ENCODE measurements around the gene TSHR. TPM values are rescaled to one million over a fixed set of nuclear protein-coding genes. Genes with fewer than 3 reads are reported as not detected.

TSHR gene
- total RNA-seq, 2 experiments from 2014 or later: not detected

- no peak overlapping the region for H3K27ac Mint-ChIP-seq
- ATAC-seq (ENCODE audit: poor library complexity) (no peak), DNase-seq (no peak)
- Histone ChIP-seq H3K4me3 (ENCODE audit: low read length) (no peak overlapping the region), H3K27me3 (ENCODE audit: control insufficient read depth in 1 of 2, insufficient read depth in 2 of 2, low read length in 2 of 2) (no peaks in the 10 kb centered on the region), H3K4me1 (ENCODE audit: insufficient read depth, low read length) (no peaks in the 10 kb centered on the region), H3K36me3 (ENCODE audit: insufficient read depth, low read length) (peaks cover 39% of the 10 kb centered on the region), H3K9me3 (ENCODE audit: control insufficient read depth in 1 of 2, insufficient read depth in 1 of 2, low read length in 2 of 2) (no peaks in the 10 kb centered on the region), H3K27ac (ENCODE audit: low read depth in 1 of 2, low read length in 2 of 2) (no peak overlapping the region)
- H3K4me1 Mint-ChIP-seq (ENCODE audit: low read depth): peaks cover 27% of the 10 kb centered on the region
- ChIA-PET POLR2A (interaction anchor here (0.6 to 1.5 kb wide), 4 partner anchors 8 to 39 kb away, joined by 3 to 5 read pairs (median 4); no protein-coding TSS in a partner anchor), CTCF (interaction anchor here (0.8 to 1.7 kb wide), 3 partner anchors 8 to 13 kb away, joined by 3 to 5 read pairs (median 3); no protein-coding TSS in a partner anchor)
- no peaks in the 10 kb centered on the region for H3K9me3 Mint-ChIP-seq
- peaks cover 48% of the 10 kb centered on the region for H3K36me3 Mint-ChIP-seq (ENCODE audit: low read depth)
- intact Hi-C loops (cut with DNase I, micrococcal nuclease): no loop called here
- TF ChIP-seq, protein P1, sequence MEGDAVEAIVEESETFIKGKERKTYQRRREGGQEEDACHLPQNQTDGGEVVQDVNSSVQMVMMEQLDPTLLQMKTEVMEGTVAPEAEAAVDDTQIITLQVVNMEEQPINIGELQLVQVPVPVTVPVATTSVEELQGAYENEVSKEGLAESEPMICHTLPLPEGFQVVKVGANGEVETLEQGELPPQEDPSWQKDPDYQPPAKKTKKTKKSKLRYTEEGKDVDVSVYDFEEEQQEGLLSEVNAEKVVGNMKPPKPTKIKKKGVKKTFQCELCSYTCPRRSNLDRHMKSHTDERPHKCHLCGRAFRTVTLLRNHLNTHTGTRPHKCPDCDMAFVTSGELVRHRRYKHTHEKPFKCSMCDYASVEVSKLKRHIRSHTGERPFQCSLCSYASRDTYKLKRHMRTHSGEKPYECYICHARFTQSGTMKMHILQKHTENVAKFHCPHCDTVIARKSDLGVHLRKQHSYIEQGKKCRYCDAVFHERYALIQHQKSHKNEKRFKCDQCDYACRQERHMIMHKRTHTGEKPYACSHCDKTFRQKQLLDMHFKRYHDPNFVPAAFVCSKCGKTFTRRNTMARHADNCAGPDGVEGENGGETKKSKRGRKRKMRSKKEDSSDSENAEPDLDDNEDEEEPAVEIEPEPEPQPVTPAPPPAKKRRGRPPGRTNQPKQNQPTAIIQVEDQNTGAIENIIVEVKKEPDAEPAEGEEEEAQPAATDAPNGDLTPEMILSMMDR (IDR thresholded peaks at IDR 0.05): no peak
- no peak overlapping the region for H3K4me3 Mint-ChIP-seq
- H3K27me3 Mint-ChIP-seq: no peaks in the 10 kb centered on the region
Measured at GRCh38 chr14:81179631-81180030, 224.2 kb downstream of the TSHR start.

DNA sequence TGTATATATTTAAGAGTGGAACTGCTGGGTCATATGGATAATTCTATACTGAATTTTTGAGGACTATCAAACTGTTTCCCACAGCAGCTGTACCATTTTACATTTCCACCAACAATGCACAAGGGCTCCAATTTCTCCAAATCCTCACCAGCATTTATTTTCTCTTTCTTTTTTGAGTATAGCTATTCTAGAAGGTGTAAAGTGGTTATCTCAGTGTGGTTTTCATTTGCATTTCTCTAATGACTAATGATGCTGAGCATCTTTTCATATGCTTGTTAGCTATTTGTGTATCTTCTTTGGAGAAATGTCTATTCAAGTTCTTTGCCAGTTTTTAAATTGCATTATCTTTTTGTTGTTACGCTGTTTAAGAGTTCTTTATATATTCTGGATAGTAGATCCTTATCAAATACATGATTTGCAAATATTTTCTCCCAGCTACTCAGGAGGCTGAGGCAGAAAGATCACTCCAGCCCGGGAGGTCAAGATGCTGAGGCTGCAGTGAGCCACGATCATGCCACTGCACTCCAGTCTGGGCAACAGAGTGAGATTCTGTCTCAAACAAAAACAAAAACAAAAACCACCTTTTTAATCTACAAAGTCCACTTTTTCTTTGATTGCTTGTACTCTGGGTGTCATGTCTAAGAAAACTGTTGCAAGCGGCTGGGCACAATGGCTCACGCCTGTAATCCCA, 232.6 kb downstream of the TSHR start:
- H3K27me3 ChIP-seq (ENCODE audit: control insufficient read depth in 1 of 2, insufficient read depth in 2 of 2, low read length in 2 of 2): no peaks in the 10 kb centered on the region
- Mint-ChIP-seq H3K27ac (no peak overlapping the region), H3K4me3 (no peak overlapping the region), H3K36me3 (ENCODE audit: low read depth) (peaks cover 75% of the 10 kb centered on the region), H3K4me1 (ENCODE audit: low read depth) (peaks cover 48% of the 10 kb centered on the region), H3K9me3 (no peaks in the 10 kb centered on the region), H3K27me3 (no peaks in the 10 kb centered on the region)
- POLR2A ChIA-PET: interaction anchor here (1.2 to 2.1 kb wide), 3 partner anchors 8 to 33 kb away, joined by 4 to 9 read pairs (median 7); partner anchors contain the start of gene GTF2A1
- H3K9me3 ChIP-seq (ENCODE audit: control insufficient read depth in 1 of 2, insufficient read depth in 1 of 2, low read length in 2 of 2): no peaks in the 10 kb centered on the region
- CTCF ChIA-PET: interaction anchor here (1.3 kb wide), 1 partner anchor 15 kb away, joined by 3 read pairs; no protein-coding TSS in a partner anchor
- H3K27ac ChIP-seq (ENCODE audit: low read depth in 1 of 2, low read length in 2 of 2): no peak overlapping the region
- peaks cover 7% of the 10 kb centered on the region for H3K4me1 ChIP-seq (ENCODE audit: insufficient read depth, low read length)
- TF ChIP-seq, protein P1 (IDR thresholded peaks at IDR 0.05): no peak
- peaks cover 64% of the 10 kb centered on the region for H3K36me3 ChIP-seq (ENCODE audit: insufficient read depth, low read length)
- H3K4me3 ChIP-seq (ENCODE audit: low read length): no peak overlapping the region
- ATAC-seq (ENCODE audit: poor library complexity): no peak
- DNase-seq: no peak
- intact Hi-C loops (cut with DNase I, micrococcal nuclease): no loop called here

DNA sequence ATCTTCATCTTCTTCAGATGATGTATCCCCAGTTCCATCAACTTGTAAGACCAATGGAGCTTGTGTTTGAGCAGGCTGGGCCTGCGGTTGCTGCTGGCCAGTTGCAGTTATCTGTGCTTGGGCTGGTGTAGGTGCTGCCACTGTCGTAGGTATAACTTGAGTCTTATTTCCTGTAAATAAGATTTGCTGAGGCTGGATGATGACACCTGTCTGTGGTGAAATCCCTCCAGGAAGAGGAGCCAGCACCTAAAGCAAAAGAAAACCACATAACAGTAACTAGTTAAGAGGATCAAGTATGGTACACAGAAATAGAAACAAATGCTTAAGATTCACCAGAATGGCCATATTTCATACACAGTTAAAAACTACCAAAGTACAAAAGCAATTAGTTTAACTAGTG, 237.2 kb downstream of the TSHR start:
- Histone ChIP-seq H3K27me3 (ENCODE audit: control insufficient read depth in 1 of 2, insufficient read depth in 2 of 2, low read length in 2 of 2) (no peaks in the 10 kb centered on the region), H3K36me3 (ENCODE audit: insufficient read depth, low read length) (peaks cover 70% of the 10 kb centered on the region), H3K4me3 (ENCODE audit: low read length) (no peak overlapping the region), H3K4me1 (ENCODE audit: insufficient read depth, low read length) (peaks cover 17% of the 10 kb centered on the region), H3K9me3 (ENCODE audit: control insufficient read depth in 1 of 2, insufficient read depth in 1 of 2, low read length in 2 of 2) (no peaks in the 10 kb centered on the region), H3K27ac (ENCODE audit: low read depth in 1 of 2, low read length in 2 of 2) (peak overlapping the region; percentile 9 to 37)
- Mint-ChIP-seq H3K36me3 (ENCODE audit: low read depth) (peaks cover 90% of the 10 kb centered on the region), H3K4me1 (ENCODE audit: low read depth) (peaks cover 61% of the 10 kb centered on the region), H3K27me3 (no peaks in the 10 kb centered on the region), H3K9me3 (no peaks in the 10 kb centered on the region), H3K4me3 (peak overlapping the region; percentile 71), H3K27ac (peak overlapping the region; percentile 84)
- ChIA-PET POLR2A (interaction anchor here (0.6 to 2.8 kb wide), 5 partner anchors 10 to 42 kb away, joined by 3 to 12 read pairs (median 4); partner anchors contain the start of gene GTF2A1), CTCF (interaction anchor here (1.4 kb wide), 1 partner anchor 14 kb away, joined by 3 read pairs; no protein-coding TSS in a partner anchor)
- peak; percentile 91 for ATAC-seq (ENCODE audit: poor library complexity)
- intact Hi-C loops (cut with DNase I, micrococcal nuclease): loop anchor here in 1 of 2 experiments (1.0 kb wide), 1 partner anchor 27 kb away; no protein-coding TSS in a partner anchor
- TF ChIP-seq, protein P1 (IDR thresholded peaks at IDR 0.05): no peak
- peak in 9 of 14 experiments; percentile 2 to 64 (median 20) for DNase-seq

Measured in CD4-positive, alpha-beta T cell (primary cell).